Right atrium auricular region (tissue), 2 donors: ENCODE results near the gene ATP8B4. TPM values are rescaled to one million over a fixed set of nuclear protein-coding genes. Genes with fewer than 3 reads are reported as not detected.

ENCODE experiments used
- DNase-seq: peaks from one replicate; pipeline ENCODE4 v3.0.0-alpha.2; 2019; ENCODE audit warnings: low spot score
- H3K27ac ChIP-seq, 2 donors: fragments of 200-600 bp; sonication (generic); 1 replicate in 1 of 2; 2 replicates in 1 of 2; pipeline ENCODE4 v1.5.1; 2016 to 2019
- H3K27me3 ChIP-seq, 2 donors: fragments of 200-600 bp; sonication (generic); one replicate each; pipeline versions ENCODE4 v1.5.1 to v1.6.0; 2017 to 2019
- H3K36me3 ChIP-seq: fragments of 200-600 bp; sonication (generic); one replicate; pipeline ENCODE4 v1.5.1; 2016
- H3K4me1 ChIP-seq, 2 donors: fragments of 200-600 bp; sonication (generic); one replicate each; pipeline versions ENCODE4 v1.5.1 to v1.6.0; 2017 to 2019
- H3K4me3 ChIP-seq, 2 donors: fragments of 200-600 bp; sonication (generic); 1 replicate in 1 of 2; 2 replicates in 1 of 2; pipeline ENCODE4 v1.5.1; 2017 to 2019; ENCODE audit warnings: mild to moderate bottlenecking in 1 of 2, moderate library complexity in 1 of 2
- H3K9me3 ChIP-seq, 2 donors: fragments of 200-600 bp; sonication (generic); one replicate each; pipeline ENCODE4 v1.5.1; 2019
- CTCF ChIP-seq, 2 donors: fragments of 200-600 bp; sonication (generic); IDR thresholded peaks; one replicate each; pipeline ENCODE4 v1.5.1; 2019; ENCODE audit warnings: antibody characterized with exemption in 2 of 2
- total RNA-seq, 2 donors: library from RNA; depleted of rRNA; stranded (reverse); fragments of >200 nt; gene quantifications; one replicate each; pipeline ENCODE4 v1.1.0, GENCODE V29; 2016

ATP8B4 gene
- total RNA-seq, 2 donors from 2014 or later, result 2.0 to 2.5 TPM

GRCh38 chr15:50117431-50118027 is 1.5 kb downstream of the ATP8B4 start:
- Histone ChIP-seq H3K9me3 (no peaks in the 10 kb centered on the region), H3K27me3 (no peaks in the 10 kb centered on the region), H3K27ac (no peak overlapping the region), H3K4me1 (no peaks in the 10 kb centered on the region), H3K36me3 (no peaks in the 10 kb centered on the region), H3K4me3 (no peak overlapping the region)
- DNase-seq, result no peak
- TF ChIP-seq CTCF (IDR thresholded peaks at IDR 0.05), result no peak

- Histone ChIP-seq H3K36me3 (no peaks in the 10 kb centered on the region), H3K4me3 (no peak overlapping the region), H3K27me3 (no peaks in the 10 kb centered on the region), H3K27ac (no peak overlapping the region), H3K9me3 (no peaks in the 10 kb centered on the region), H3K4me1 (no peaks in the 10 kb centered on the region)
- DNase-seq, result no peak
- TF ChIP-seq CTCF (IDR thresholded peaks at IDR 0.05), result no peak
These were observed 2.6 kb downstream of the ATP8B4 start for GRCh38 chr15:50116477-50116876.

- Histone ChIP-seq H3K27ac (no peak overlapping the region), H3K4me3 (no peak overlapping the region), H3K27me3 (no peaks in the 10 kb centered on the region), H3K9me3 (no peaks in the 10 kb centered on the region), H3K36me3 (no peaks in the 10 kb centered on the region), H3K4me1 (no peaks in the 10 kb centered on the region)
- TF ChIP-seq CTCF (IDR thresholded peaks at IDR 0.05), result no peak
- DNase-seq, result no peak
These were observed 4.8 kb downstream of the ATP8B4 start for GRCh38 chr15:50113992-50114780.

DNA sequence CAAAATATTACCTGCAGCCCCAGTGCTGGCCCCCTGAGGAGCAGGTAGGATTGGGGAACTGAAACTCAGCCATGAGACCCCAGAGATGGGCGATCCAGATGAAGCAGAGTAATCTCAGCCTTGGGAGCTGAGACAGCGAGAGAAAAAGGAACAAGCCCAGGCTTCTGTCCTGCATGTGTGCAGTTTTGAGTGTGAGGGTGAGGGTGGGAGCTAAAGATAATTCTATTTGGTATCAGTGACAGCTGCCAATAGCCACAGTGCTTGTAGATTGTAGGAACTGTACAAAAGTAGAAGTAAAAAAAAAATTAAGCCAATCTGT is 5.9 kb downstream of the ATP8B4 start:
- Histone ChIP-seq H3K36me3 (no peaks in the 10 kb centered on the region), H3K4me3 (no peak overlapping the region), H3K4me1 (peaks cover 0 to 4% of the 10 kb centered on the region in 2 donors), H3K9me3 (no peaks in the 10 kb centered on the region), H3K27me3 (no peaks in the 10 kb centered on the region), H3K27ac (peak overlapping the region in 1 of 2 donors; percentile 31)
- no peak for DNase-seq
- no peak for TF ChIP-seq CTCF (IDR thresholded peaks at IDR 0.05)

DNA sequence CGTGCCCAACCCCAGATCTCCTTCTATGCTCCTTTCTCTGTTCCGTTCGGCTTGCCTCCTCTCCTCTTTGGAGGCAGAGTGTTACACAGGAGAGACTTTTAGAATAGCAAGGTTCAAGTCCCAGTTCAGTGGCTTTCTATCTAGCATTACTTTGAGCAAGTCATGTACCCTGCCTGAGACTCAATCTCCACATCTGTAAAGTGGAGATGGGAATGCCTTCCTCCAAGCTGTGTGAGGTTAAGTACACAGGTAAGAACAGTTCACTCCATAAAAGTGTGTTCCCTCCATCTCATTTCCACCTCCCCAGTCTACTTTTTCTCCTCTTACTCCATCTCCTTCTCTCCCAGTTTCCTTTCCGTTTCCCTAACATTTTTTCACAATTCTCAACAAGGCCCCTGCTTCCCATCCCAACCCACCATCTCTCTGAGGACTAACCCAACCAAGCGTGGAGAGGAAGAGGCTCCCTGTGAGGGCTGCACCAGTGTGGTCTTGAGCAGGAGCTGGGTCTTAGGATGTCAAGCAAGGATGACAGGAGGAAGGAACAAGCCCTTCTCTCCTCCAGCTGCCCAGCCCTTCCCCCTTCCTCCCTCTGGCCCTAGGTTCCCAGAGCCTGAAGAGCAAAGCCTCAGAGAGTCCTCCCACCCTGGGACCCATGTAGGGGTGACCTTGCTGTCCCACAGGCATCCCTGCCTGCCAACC is 6.4 kb downstream of the ATP8B4 start:
- DNase-seq, result no peak
- Histone ChIP-seq H3K27me3 (no peaks in the 10 kb centered on the region), H3K27ac (peak overlapping the region; percentile 4 to 31), H3K9me3 (no peaks in the 10 kb centered on the region), H3K36me3 (no peaks in the 10 kb centered on the region), H3K4me3 (no peak overlapping the region), H3K4me1 (peaks cover 0 to 4% of the 10 kb centered on the region in 2 donors)
- TF ChIP-seq CTCF (IDR thresholded peaks at IDR 0.05), result no peak
